Adrenal gland (tissue), 5 donors: ENCODE results near the gene EIF2S3.

Experiments used
- POLR2A ChIP-seq, 2 donors: fragments of 450-650 bp; IDR thresholded peaks; one replicate each; pipeline ENCODE4 v1.6.1; 2017; ENCODE audit warnings: antibody characterized with exemption in 2 of 2, mild to moderate bottlenecking in 2 of 2, moderate library complexity in 1 of 2
- TF ChIP-seq, protein P1 (sequence below), 6 experiments: fragments of 450-650 bp in 4 of 6; fragments of 200-600 bp in 2 of 6; sonication (generic) in 1 of 6; IDR thresholded peaks; 1 replicate in 5 of 6; 2 replicates in 1 of 6; pipeline versions ENCODE4 v1.5.1 to v1.8.0; 2016 to 2021; ENCODE audit warnings: antibody characterized with exemption in 6 of 6, mild to moderate bottlenecking in 2 of 6, moderate library complexity in 1 of 6
- donor health status: DM: no; HTN: no; CAD: no.

DNA sequence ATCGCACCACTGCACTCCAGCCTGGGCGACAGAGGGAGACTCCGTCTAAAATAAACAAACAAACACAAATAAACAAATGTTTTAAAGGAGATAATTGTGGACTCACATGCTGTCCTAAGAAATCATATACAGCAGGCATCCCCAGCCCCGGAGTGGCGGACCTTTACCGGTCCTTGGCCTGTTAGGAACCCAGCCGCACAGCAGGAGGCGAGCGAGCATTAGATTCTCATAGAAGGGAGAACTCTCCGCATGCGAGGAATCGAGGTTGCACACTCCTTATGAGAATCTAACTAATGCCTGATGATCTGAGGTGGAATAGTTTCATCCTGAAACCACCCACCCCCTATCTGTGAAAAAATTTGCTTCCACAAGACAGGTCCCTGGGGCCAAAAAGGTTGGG is 39.0 kb downstream of the EIF2S3 start:
- TF ChIP-seq, protein P1, sequence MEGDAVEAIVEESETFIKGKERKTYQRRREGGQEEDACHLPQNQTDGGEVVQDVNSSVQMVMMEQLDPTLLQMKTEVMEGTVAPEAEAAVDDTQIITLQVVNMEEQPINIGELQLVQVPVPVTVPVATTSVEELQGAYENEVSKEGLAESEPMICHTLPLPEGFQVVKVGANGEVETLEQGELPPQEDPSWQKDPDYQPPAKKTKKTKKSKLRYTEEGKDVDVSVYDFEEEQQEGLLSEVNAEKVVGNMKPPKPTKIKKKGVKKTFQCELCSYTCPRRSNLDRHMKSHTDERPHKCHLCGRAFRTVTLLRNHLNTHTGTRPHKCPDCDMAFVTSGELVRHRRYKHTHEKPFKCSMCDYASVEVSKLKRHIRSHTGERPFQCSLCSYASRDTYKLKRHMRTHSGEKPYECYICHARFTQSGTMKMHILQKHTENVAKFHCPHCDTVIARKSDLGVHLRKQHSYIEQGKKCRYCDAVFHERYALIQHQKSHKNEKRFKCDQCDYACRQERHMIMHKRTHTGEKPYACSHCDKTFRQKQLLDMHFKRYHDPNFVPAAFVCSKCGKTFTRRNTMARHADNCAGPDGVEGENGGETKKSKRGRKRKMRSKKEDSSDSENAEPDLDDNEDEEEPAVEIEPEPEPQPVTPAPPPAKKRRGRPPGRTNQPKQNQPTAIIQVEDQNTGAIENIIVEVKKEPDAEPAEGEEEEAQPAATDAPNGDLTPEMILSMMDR (IDR thresholded peaks at IDR 0.05), result no peak
- no peak for TF ChIP-seq POLR2A (IDR thresholded peaks at IDR 0.05)
